SK-N-DZ (cell line): ENCODE results near the gene SF3B3.
"Not testable (repeated sequence)": the region's sequence is repeated elsewhere in the genome, so short reads cannot be mapped to it uniquely, and the experiment has no call there.

ENCODE experiments used
- DNase-seq: peaks from one replicate; pipeline ENCODE4 v3.0.0-alpha.2; 2015; ENCODE audit warnings: low spot score

The SF3B3 gene

GRCh38 chr16:70565053-70565452, 41.4 kb downstream of the SF3B3 start:
- DNase-seq = no peak

- DNase-seq = no peak
These were observed 45.1 kb downstream of the SF3B3 start for GRCh38 chr16:70568601-70569237.

- no peak for DNase-seq
These were observed 46.1 kb downstream of the SF3B3 start for GRCh38 chr16:70569752-70570151.

GRCh38 chr16:70570967-70571570, 47.5 kb downstream of the SF3B3 start:
- DNase-seq = no peak

GRCh38 chr16:70571623-70572022, 48.0 kb downstream of the SF3B3 start:
- DNase-seq = no peak

- DNase-seq = no peak
These were observed 48.7 kb downstream of the SF3B3 start for GRCh38 chr16:70572050-70572925.

- DNase-seq = no peak
These were observed 49.3 kb downstream of the SF3B3 start for GRCh38 chr16:70572926-70573270.

GRCh38 chr16:70573451-70574121, 50.0 kb downstream of the SF3B3 start:
- DNase-seq = no peak

- DNase-seq = no peak
These were observed 51.1 kb downstream of the SF3B3 start for GRCh38 chr16:70574595-70575271.

GRCh38 chr16:70575376-70575775, 51.8 kb downstream of the SF3B3 start:
- no peak for DNase-seq

GRCh38 chr16:70576431-70577255, 53.0 kb downstream of the SF3B3 start:
- peak; percentile 16 for DNase-seq

GRCh38 chr16:70577256-70577698, 53.7 kb downstream of the SF3B3 start:
- no peak for DNase-seq

- DNase-seq = no peak
These were observed 54.4 kb downstream of the SF3B3 start for GRCh38 chr16:70578035-70578434.

GRCh38 chr16:70579248-70579647, 55.6 kb downstream of the SF3B3 start:
- DNase-seq = no peak

- peak; percentile 39 for DNase-seq
These were observed 56.3 kb downstream of the SF3B3 start for GRCh38 chr16:70579648-70580630.

- DNase-seq = no peak
These were observed 58.8 kb downstream of the SF3B3 start for GRCh38 chr16:70582280-70582978.

GRCh38 chr16:70586731-70587130, 63.1 kb downstream of the SF3B3 start:
- no peak for DNase-seq

- DNase-seq = no peak
These were observed 64.9 kb downstream of the SF3B3 start for GRCh38 chr16:70588565-70588964.

- DNase-seq = not testable (repeated sequence)
These were observed 65.8 kb downstream of the SF3B3 start for GRCh38 chr16:70589416-70589815.
